Measurements from ENCODE around the gene ATP9B. TPM values are rescaled to one million over a fixed set of nuclear protein-coding genes. Genes with fewer than 3 reads are reported as not detected.
A peak's percentile ranks its signal among the peaks of the same experiment; 100 is the strongest.

ATP9B gene
- total and polyA plus RNA-seq, 4 donors = 7.1 to 31.4 (median 15.5) TPM

GRCh38 chr18:79402209-79402576 lies 333.0 kb downstream of the ATP9B start:
- 93% methylated on average over 16 of the region's 16 CpGs for WGBS
- H3K4me1 ChIP-seq (ENCODE audit: control insufficient read depth in 4 of 4, insufficient read depth in 4 of 4, low read length in 3 of 4) = peaks cover 5 to 18% (median 6%) of the 10 kb centered on the region in 4 donors
- DNase-seq (ENCODE audit: low spot score) = no peak

GRCh38 chr18:79402977-79403722 lies 334.0 kb downstream of the ATP9B start:
- H3K4me3 ChIP-seq (ENCODE audit: low read depth in 1 of 3, low read length in 3 of 3) = no peak overlapping the region
- H3K27me3 ChIP-seq (ENCODE audit: control insufficient read depth in 4 of 4, insufficient read depth in 4 of 4, low read length in 3 of 4) = no peaks in the 10 kb centered on the region
- TF ChIP-seq REST (IDR thresholded peaks at IDR 0.05) (no peak), RAD21 (IDR thresholded peaks at IDR 0.05) (no peak), SP1 (IDR thresholded peaks at IDR 0.05) (peak; percentile 8), MAX (IDR thresholded peaks at IDR 0.05) (no peak), NR2F2 (IDR thresholded peaks at IDR 0.05) (peak; percentile 17), ATF3 (IDR thresholded peaks at IDR 0.05) (no peak), FOXA1 (IDR thresholded peaks at IDR 0.05) (no peak)
- no peaks in the 10 kb centered on the region for H3K36me3 ChIP-seq (ENCODE audit: control insufficient read depth in 4 of 4, insufficient read depth in 3 of 4, low read depth in 1 of 4, low read length in 3 of 4)
- H3K9me3 ChIP-seq (ENCODE audit: control insufficient read depth in 4 of 4, low read length in 3 of 4) = no peaks in the 10 kb centered on the region
- no peak overlapping the region for H3K9ac ChIP-seq (ENCODE audit: low read depth in 1 of 2, low read length in 2 of 2)
- no peak for DNase-seq (ENCODE audit: low spot score)
- H3K4me1 ChIP-seq (ENCODE audit: control insufficient read depth in 4 of 4, insufficient read depth in 4 of 4, low read length in 3 of 4) = peaks cover 2 to 12% (median 4%) of the 10 kb centered on the region in 4 donors
- H3K27ac ChIP-seq (ENCODE audit: low read depth in 1 of 2, low read length in 2 of 2) = peak overlapping the region in 1 of 2 donors; percentile 41
- WGBS = 46% methylated on average over 27 of the region's 27 CpGs

More at GRCh38 chr18:79402209-79402576, 333.0 kb downstream of the ATP9B start:
- TF ChIP-seq YY1 (IDR thresholded peaks at IDR 0.05) = no peak
- no peak for TF ChIP-seq GABPA (IDR thresholded peaks at IDR 0.05 in 1 of 2, conservative IDR thresholded peaks at IDR 0.05 in 1 of 2)
- TF ChIP-seq FOXA2 (IDR thresholded peaks at IDR 0.05) = no peak
- TF ChIP-seq TAF1 (conservative IDR thresholded peaks at IDR 0.05) = no peak
- no peak for TF ChIP-seq CTCF (IDR thresholded peaks at IDR 0.05; ENCODE audit: low read depth, low read length, missing input control)
- no peak for TF ChIP-seq ATF3 (IDR thresholded peaks at IDR 0.05)
- no peak for TF ChIP-seq RXRA (IDR thresholded peaks at IDR 0.05)
- Histone ChIP-seq H3K36me3 (ENCODE audit: control insufficient read depth in 4 of 4, insufficient read depth in 3 of 4, low read depth in 1 of 4, low read length in 3 of 4) (no peaks in the 10 kb centered on the region), H3K27ac (ENCODE audit: low read depth in 1 of 2, low read length in 2 of 2) (no peak overlapping the region), H3K9me3 (ENCODE audit: control insufficient read depth in 4 of 4, low read length in 3 of 4) (no peaks in the 10 kb centered on the region), H3K4me3 (ENCODE audit: low read depth in 1 of 3, low read length in 3 of 3) (no peak overlapping the region), H3K9ac (ENCODE audit: low read depth in 1 of 2, low read length in 2 of 2) (no peak overlapping the region), H3K27me3 (ENCODE audit: control insufficient read depth in 4 of 4, insufficient read depth in 4 of 4, low read length in 3 of 4) (no peaks in the 10 kb centered on the region)

Data from liver (tissue), 9 donors.